ENCODE data around the gene SLC4A7. TPM values are rescaled to one million over a fixed set of nuclear protein-coding genes. Genes with fewer than 3 reads are reported as not detected.
"Not testable (repeated sequence)": the region's sequence is repeated elsewhere in the genome, so short reads cannot be mapped to it uniquely, and the experiment has no call there.

SLC4A7 gene
- total RNA-seq, 5 donors from 2014 or later (not counting 1 experiment from before 2014, with no cell fraction given): 47.4 to 66.4 (median 55.5) TPM

DNA sequence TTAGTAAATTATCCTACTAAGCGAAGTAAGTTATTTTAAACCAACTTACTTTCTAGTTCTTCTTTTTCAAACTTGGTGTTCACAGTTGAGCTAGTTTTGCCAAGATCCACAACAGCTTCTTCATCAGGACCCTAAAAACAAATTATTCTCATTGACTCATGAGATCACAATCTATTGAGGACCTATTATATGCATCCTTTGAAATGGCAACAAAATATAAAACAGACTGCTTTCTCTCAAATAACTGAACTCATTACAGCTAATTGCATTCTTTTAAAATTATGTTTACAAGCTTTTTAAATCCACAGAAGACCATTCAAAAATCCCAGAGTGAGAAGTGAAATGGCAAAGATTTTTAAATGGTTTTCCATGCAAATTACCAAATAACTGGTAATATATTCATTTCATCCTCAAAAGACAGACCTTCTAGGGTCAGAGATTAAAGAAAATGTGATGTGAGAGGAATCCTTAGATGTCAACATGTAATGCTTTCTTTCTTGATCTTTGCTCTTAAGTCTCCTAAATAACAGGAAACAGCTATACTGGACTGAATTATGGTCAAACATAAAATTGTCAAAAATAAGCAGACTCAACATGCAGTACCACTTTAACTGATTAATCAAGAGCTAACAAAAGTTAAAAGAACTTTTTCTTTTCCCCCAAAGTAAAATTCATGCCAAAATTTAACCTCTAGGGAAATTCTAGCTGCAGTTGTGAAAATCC, 31.7 kb downstream of the SLC4A7 start:
- H3K36me3 Mint-ChIP-seq: peaks cover 27% of the 10 kb centered on the region
- Histone ChIP-seq H3K27ac (ENCODE audit: low read length) (no peak overlapping the region), H3K27me3 (replicated peaks in 1 of 2; ENCODE audit: control insufficient read depth in 2 of 2, extremely low read depth in 1 of 2, insufficient read depth in 2 of 2, low read length in 1 of 2) (no peaks in the 10 kb centered on the region), H3K9me3 (no peaks in the 10 kb centered on the region), H3K4me1 (ENCODE audit: control insufficient read depth in 1 of 2, extremely low read depth in 1 of 2, insufficient read depth in 2 of 2, low read length in 2 of 2) (peaks cover 0 to 3% of the 10 kb centered on the region in 2 experiments), H3K4me3 (ENCODE audit: control insufficient read depth in 1 of 2, extremely low read depth in 1 of 2, low read length in 1 of 2) (no peak overlapping the region), H3K36me3 (ENCODE audit: control insufficient read depth in 2 of 2, extremely low read depth in 1 of 2, insufficient read depth in 1 of 2, low read length in 1 of 2) (peaks cover 0 to 7% of the 10 kb centered on the region in 2 donors)
- ChIA-PET CTCF (interaction anchor here (0.5 to 1.2 kb wide), 5 partner anchors 9 to 45 kb away, joined by 3 to 7 read pairs (median 3); no protein-coding TSS in a partner anchor), POLR2A (no interaction called here)
- no peak overlapping the region for H3K4me3 Mint-ChIP-seq
- WGBS (ENCODE audit: insufficient coverage): 100% methylated on average over 1 of the region's 1 CpG
- H3K27ac Mint-ChIP-seq: peak overlapping the region; percentile 39 to 49
- peaks cover 59 to 61% (median 60%) of the 10 kb centered on the region in 3 donors for H3K4me1 Mint-ChIP-seq
- no peak for DNase-seq
- no peaks in the 10 kb centered on the region for H3K9me3 Mint-ChIP-seq
- no peak for ATAC-seq (replicated peaks in 1 of 4)
- no peaks in the 10 kb centered on the region for H3K27me3 Mint-ChIP-seq

GRCh38 chr3:27451842-27452241, 32.3 kb downstream of the SLC4A7 start:
- Mint-ChIP-seq H3K4me3 (no peak overlapping the region), H3K4me1 (peaks cover 53 to 56% (median 56%) of the 10 kb centered on the region in 3 donors), H3K27me3 (no peaks in the 10 kb centered on the region), H3K9me3 (no peaks in the 10 kb centered on the region), H3K27ac (no peak overlapping the region), H3K36me3 (peaks cover 27% of the 10 kb centered on the region)
- DNase-seq: no peak
- H3K4me3 ChIP-seq (ENCODE audit: control insufficient read depth in 1 of 2, extremely low read depth in 1 of 2, low read length in 1 of 2): no peak overlapping the region
- no peaks in the 10 kb centered on the region for H3K9me3 ChIP-seq
- peaks cover 0 to 13% of the 10 kb centered on the region in 2 donors for H3K36me3 ChIP-seq (ENCODE audit: control insufficient read depth in 2 of 2, extremely low read depth in 1 of 2, insufficient read depth in 1 of 2, low read length in 1 of 2)
- H3K4me1 ChIP-seq (ENCODE audit: control insufficient read depth in 1 of 2, extremely low read depth in 1 of 2, insufficient read depth in 2 of 2, low read length in 2 of 2): peaks cover 0 to 3% of the 10 kb centered on the region in 2 experiments
- ATAC-seq (replicated peaks in 1 of 4): no peak
- no peak overlapping the region for H3K27ac ChIP-seq (ENCODE audit: low read length)
- POLR2A ChIA-PET: no interaction called here
- H3K27me3 ChIP-seq (replicated peaks in 1 of 2; ENCODE audit: control insufficient read depth in 2 of 2, extremely low read depth in 1 of 2, insufficient read depth in 2 of 2, low read length in 1 of 2): no peaks in the 10 kb centered on the region
- CTCF ChIA-PET: interaction anchor here in 1 of 2 donors (0.6 to 1.2 kb wide), 3 partner anchors 20 to 45 kb away, joined by 3 to 7 read pairs (median 3); no protein-coding TSS in a partner anchor

DNA sequence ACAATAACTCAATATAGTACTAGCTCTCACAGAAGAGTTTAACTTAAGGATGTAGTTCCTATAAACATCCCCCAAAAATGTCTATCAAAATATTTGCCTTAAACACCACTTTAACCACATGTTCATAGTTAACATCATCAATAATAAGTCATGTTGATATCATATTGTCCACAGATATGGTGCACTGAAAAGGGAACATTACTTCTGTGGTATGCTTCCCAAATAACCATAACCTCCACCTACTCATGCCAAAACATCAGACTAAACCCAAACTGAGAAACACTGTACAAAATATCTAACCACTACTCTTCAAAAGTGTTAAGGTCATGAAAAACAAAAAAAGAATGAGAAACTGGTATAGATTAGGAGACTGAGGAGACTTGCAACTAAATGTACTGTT, 32.9 kb downstream of the SLC4A7 start:
- no peak overlapping the region for H3K4me3 ChIP-seq (ENCODE audit: control insufficient read depth in 1 of 2, extremely low read depth in 1 of 2, low read length in 1 of 2)
- CTCF ChIA-PET: interaction anchor here (0.6 to 0.7 kb wide), 2 partner anchors 29 to 230 kb away, joined by 3 read pairs; no protein-coding TSS in a partner anchor
- no peak for ATAC-seq (replicated peaks in 1 of 4)

GRCh38 chr3:27449530-27450150, 34.5 kb downstream of the SLC4A7 start:
- H3K9me3 Mint-ChIP-seq: no peaks in the 10 kb centered on the region
- peaks cover 33% of the 10 kb centered on the region for H3K36me3 Mint-ChIP-seq
- H3K27me3 Mint-ChIP-seq: no peaks in the 10 kb centered on the region
- H3K4me3 ChIP-seq (ENCODE audit: control insufficient read depth in 1 of 2, extremely low read depth in 1 of 2, low read length in 1 of 2): no peak overlapping the region
- H3K9me3 ChIP-seq: no peaks in the 10 kb centered on the region
- no peaks in the 10 kb centered on the region for H3K27me3 ChIP-seq (replicated peaks in 1 of 2; ENCODE audit: control insufficient read depth in 2 of 2, extremely low read depth in 1 of 2, insufficient read depth in 2 of 2, low read length in 1 of 2)
- H3K4me3 Mint-ChIP-seq: no peak overlapping the region
- H3K4me1 Mint-ChIP-seq: peaks cover 32 to 35% (median 35%) of the 10 kb centered on the region in 3 donors
- peaks cover 0 to 3% of the 10 kb centered on the region in 2 experiments for H3K4me1 ChIP-seq (ENCODE audit: control insufficient read depth in 1 of 2, extremely low read depth in 1 of 2, insufficient read depth in 2 of 2, low read length in 2 of 2)
- ATAC-seq (replicated peaks in 1 of 4): no peak
- no peak for DNase-seq
- ChIA-PET CTCF (interaction anchor here in 1 of 2 donors (1.2 to 1.3 kb wide), 2 partner anchors 18 to 21 kb away, joined by 3 to 5 read pairs; no protein-coding TSS in a partner anchor), POLR2A (interaction anchor here in 1 of 2 donors (0.6 kb wide), 1 partner anchor 87 kb away, joined by 3 read pairs; no protein-coding TSS in a partner anchor)
- H3K36me3 ChIP-seq (ENCODE audit: control insufficient read depth in 2 of 2, extremely low read depth in 1 of 2, insufficient read depth in 1 of 2, low read length in 1 of 2): peaks cover 0 to 24% of the 10 kb centered on the region in 2 donors
- WGBS (ENCODE audit: insufficient coverage): no CpG with 5 or more reads among the region's 2 CpGs
- no peak overlapping the region for H3K27ac Mint-ChIP-seq
- no peak overlapping the region for H3K27ac ChIP-seq (ENCODE audit: low read length)

More for the DNA sequence above, 32.9 kb downstream of the SLC4A7 start:
- POLR2A ChIA-PET: no interaction called here
- Histone ChIP-seq H3K9me3 (no peaks in the 10 kb centered on the region), H3K4me1 (ENCODE audit: control insufficient read depth in 1 of 2, extremely low read depth in 1 of 2, insufficient read depth in 2 of 2, low read length in 2 of 2) (peaks cover 0 to 3% of the 10 kb centered on the region in 2 experiments), H3K36me3 (ENCODE audit: control insufficient read depth in 2 of 2, extremely low read depth in 1 of 2, insufficient read depth in 1 of 2, low read length in 1 of 2) (peaks cover 0 to 14% of the 10 kb centered on the region in 2 donors), H3K27me3 (replicated peaks in 1 of 2; ENCODE audit: control insufficient read depth in 2 of 2, extremely low read depth in 1 of 2, insufficient read depth in 2 of 2, low read length in 1 of 2) (no peaks in the 10 kb centered on the region), H3K27ac (ENCODE audit: low read length) (no peak overlapping the region)
- no peak for DNase-seq
- Mint-ChIP-seq H3K9me3 (no peaks in the 10 kb centered on the region), H3K27ac (no peak overlapping the region), H3K4me1 (peaks cover 47 to 50% (median 50%) of the 10 kb centered on the region in 3 donors), H3K27me3 (no peaks in the 10 kb centered on the region), H3K36me3 (peaks cover 24% of the 10 kb centered on the region), H3K4me3 (no peak overlapping the region)

DNA sequence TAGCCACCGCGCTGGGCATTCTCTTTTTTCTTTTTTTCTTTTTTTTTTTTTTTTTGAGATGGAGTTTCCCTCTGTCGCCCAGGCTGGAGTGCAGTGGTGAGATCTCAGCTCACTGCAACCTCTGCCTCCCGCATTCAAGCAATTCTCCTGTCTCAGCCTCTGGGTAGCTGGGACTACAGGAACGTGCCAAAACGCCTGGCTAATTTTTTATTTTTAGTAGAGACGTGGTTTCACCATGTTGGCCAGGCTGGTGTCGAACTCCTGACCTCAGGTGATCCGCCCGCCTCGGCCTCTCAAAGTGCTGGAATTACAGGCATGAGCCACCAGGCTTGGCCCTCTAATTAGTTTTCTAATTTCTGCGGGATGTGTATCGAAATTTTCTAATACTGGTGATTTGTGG, 41.2 kb downstream of the SLC4A7 start:
- peaks cover 0 to 50% of the 10 kb centered on the region in 2 donors for H3K36me3 ChIP-seq (ENCODE audit: control insufficient read depth in 2 of 2, extremely low read depth in 1 of 2, insufficient read depth in 1 of 2, low read length in 1 of 2)
- H3K27ac ChIP-seq (ENCODE audit: low read length); POLR2A ChIA-PET; H3K27ac Mint-ChIP-seq; ATAC-seq (replicated peaks in 1 of 4); H3K4me1 Mint-ChIP-seq; H3K27me3 ChIP-seq (replicated peaks in 1 of 2; ENCODE audit: control insufficient read depth in 2 of 2, extremely low read depth in 1 of 2, insufficient read depth in 2 of 2, low read length in 1 of 2); H3K4me3 ChIP-seq (ENCODE audit: control insufficient read depth in 1 of 2, extremely low read depth in 1 of 2, low read length in 1 of 2); DNase-seq; H3K4me1 ChIP-seq (ENCODE audit: control insufficient read depth in 1 of 2, extremely low read depth in 1 of 2, insufficient read depth in 2 of 2, low read length in 2 of 2); H3K4me3 Mint-ChIP-seq; H3K27me3 Mint-ChIP-seq; H3K9me3 ChIP-seq: not testable (repeated sequence)
- Mint-ChIP-seq H3K9me3 (peaks cover 0 to 18% (median 11%) of the 10 kb centered on the region in 3 donors), H3K36me3 (peaks cover 61% of the 10 kb centered on the region)
- CTCF ChIA-PET: interaction anchor here in 1 of 2 donors (0.7 kb wide), 1 partner anchor 10 kb away, joined by 5 read pairs; no protein-coding TSS in a partner anchor
- 95% methylated on average over 7 of the region's 13 CpGs for WGBS (ENCODE audit: insufficient coverage)

- H3K9me3 ChIP-seq; H3K27me3 ChIP-seq (replicated peaks in 1 of 2; ENCODE audit: control insufficient read depth in 2 of 2, extremely low read depth in 1 of 2, insufficient read depth in 2 of 2, low read length in 1 of 2); H3K4me3 ChIP-seq (ENCODE audit: control insufficient read depth in 1 of 2, extremely low read depth in 1 of 2, low read length in 1 of 2); ATAC-seq (replicated peaks in 1 of 4); H3K4me3 Mint-ChIP-seq; H3K27ac ChIP-seq (ENCODE audit: low read length); CTCF ChIA-PET; H3K27ac Mint-ChIP-seq; H3K4me1 Mint-ChIP-seq; H3K27me3 Mint-ChIP-seq; DNase-seq; H3K4me1 ChIP-seq (ENCODE audit: control insufficient read depth in 1 of 2, extremely low read depth in 1 of 2, insufficient read depth in 2 of 2, low read length in 2 of 2): not testable (repeated sequence)
- no CpG with 5 or more reads among the region's 4 CpGs for WGBS (ENCODE audit: insufficient coverage)
- Mint-ChIP-seq H3K9me3 (peaks cover 0 to 18% (median 11%) of the 10 kb centered on the region in 3 donors), H3K36me3 (peaks cover 62% of the 10 kb centered on the region)
- peaks cover 0 to 58% of the 10 kb centered on the region in 2 donors for H3K36me3 ChIP-seq (ENCODE audit: control insufficient read depth in 2 of 2, extremely low read depth in 1 of 2, insufficient read depth in 1 of 2, low read length in 1 of 2)
- POLR2A ChIA-PET: interaction anchor here in 1 of 2 donors (0.6 to 0.7 kb wide), 2 partner anchors 41 to 169 kb away, joined by 3 to 4 read pairs; no protein-coding TSS in a partner anchor
These were observed 45.8 kb downstream of the SLC4A7 start for GRCh38 chr3:27438352-27438751.

All from T-cell (primary cell).